Body of pancreas (tissue), 4 donors: ENCODE measurements around the gene TELO2. TPM values are rescaled to one million over a fixed set of nuclear protein-coding genes. Genes with fewer than 3 reads are reported as not detected.
"Not testable (repeated sequence)": the region's sequence is repeated elsewhere in the genome, so short reads cannot be mapped to it uniquely, and the experiment has no call there.

Source experiments
- ATAC-seq: fragments of 150-250 bp; one replicate; pipeline ENCODE4 v1.9.1; 2016
- DNase-seq, 4 donors: peaks; one replicate each; pipeline ENCODE4 v3.0.0-alpha.2; 2019
- H3K27ac ChIP-seq, 4 donors: fragments of 200-600 bp; sonication (generic); 1 replicate in 3 of 4; 2 replicates in 1 of 4; pipeline versions ENCODE4 v1.5.1 to v1.6.1; 2016 to 2019; ENCODE audit warnings: mild to moderate bottlenecking in 1 of 4, mixed read lengths in 1 of 4, moderate library complexity in 1 of 4
- H3K27me3 ChIP-seq, 2 donors: fragments of 200-600 bp; sonication (generic); one replicate each; pipeline ENCODE4 v1.6.0; 2016; ENCODE audit warnings: mild to moderate bottlenecking in 1 of 2
- H3K36me3 ChIP-seq, 2 donors: fragments of 200-600 bp; sonication (generic); replicated peaks in 1 of 2; 2 replicates each; pipeline ENCODE4 v1.5.1; 2016; ENCODE audit warnings: low read depth in 2 of 2; ENCODE audit not compliant: insufficient read depth in 1 of 2
- H3K4me1 ChIP-seq: fragments of 200-600 bp; sonication (generic); one replicate; pipeline ENCODE4 v1.6.0; 2016
- H3K4me3 ChIP-seq, 2 donors: fragments of 200-600 bp; sonication (generic); 1 replicate in 1 of 2; 2 replicates in 1 of 2; pipeline ENCODE4 v1.5.1; 2016 to 2019
- H3K9me3 ChIP-seq, 3 donors: fragments of 200-600 bp; sonication (generic); 1 replicate in 2 of 3; 2 replicates in 1 of 3; pipeline ENCODE4 v1.5.1; 2016
- CTCF ChIP-seq, 7 experiments: fragments of 450-650 bp in 4 of 7; fragments of 200-600 bp in 3 of 7; sonication (generic) in 3 of 7; IDR thresholded peaks; one replicate each; pipeline ENCODE4 v1.5.1; 2016 to 2019; ENCODE audit warnings: antibody characterized with exemption in 7 of 7
- POLR2A ChIP-seq, 3 donors: fragments of 450-650 bp; IDR thresholded peaks; one replicate each; pipeline ENCODE4 v1.6.1; 2016; ENCODE audit warnings: antibody characterized with exemption in 3 of 3, mild to moderate bottlenecking in 2 of 3
- WGBS, 2 donors: methylation state at CpG; one replicate each; pipeline ENCODE4 v1.1.5; 2017; 5-methylcytosine and 5-hydroxymethylcytosine counted together
- intact Hi-C: fragments of 100-400 bp; cut with DNase I; formaldehyde crosslinking; loops from one replicate; pipeline ENCODE4 v1.15.1; 2023
- total RNA-seq, 2 donors: library from RNA; depleted of rRNA; stranded (reverse); fragments of >200 nt; gene quantifications; one replicate each; pipeline ENCODE4 v1.1.0, GENCODE V29; 2016

TELO2 gene
- total RNA-seq, 2 donors from 2014 or later, result 25.4 to 76.5 TPM

GRCh38 chr16:1466054-1466453 lies 27.1 kb upstream of the TELO2 start:
- Histone ChIP-seq H3K27me3 (no peaks in the 10 kb centered on the region), H3K9me3 (no peaks in the 10 kb centered on the region), H3K4me1 (no peaks in the 10 kb centered on the region), H3K27ac (no peak overlapping the region), H3K36me3 (no peaks in the 10 kb centered on the region), H3K4me3 (no peak overlapping the region)
- no peak for ATAC-seq
- WGBS, 2 donors, result 85 to 90% methylated on average over 3 to 19 of the region's 24 CpGs
- intact Hi-C loops, result no loop called here
- no peak for TF ChIP-seq CTCF (IDR thresholded peaks at IDR 0.05)
- TF ChIP-seq POLR2A (IDR thresholded peaks at IDR 0.05), result no peak
- no peak for DNase-seq

- ATAC-seq (no peak), DNase-seq (no peak)
These were observed 26.1 kb upstream of the TELO2 start for GRCh38 chr16:1466968-1467521.

GRCh38 chr16:1468426-1468810 lies 24.7 kb upstream of the TELO2 start:
- H3K9me3 ChIP-seq, result no peaks in the 10 kb centered on the region
- peaks cover 5% of the 10 kb centered on the region for H3K4me1 ChIP-seq
- 84 to 88% methylated on average over 19 to 22 of the region's 22 CpGs for WGBS, 2 donors
- H3K27me3 ChIP-seq, result no peaks in the 10 kb centered on the region
- ATAC-seq (no peak), DNase-seq (no peak)
- intact Hi-C loops, result no loop called here
- TF ChIP-seq POLR2A (IDR thresholded peaks at IDR 0.05), result no peak
- TF ChIP-seq CTCF (IDR thresholded peaks at IDR 0.05), result no peak
- no peak overlapping the region for H3K4me3 ChIP-seq
- no peaks in the 10 kb centered on the region for H3K36me3 ChIP-seq
- no peak overlapping the region for H3K27ac ChIP-seq

More at GRCh38 chr16:1466968-1467521, 26.1 kb upstream of the TELO2 start:
- Histone ChIP-seq H3K36me3 (no peaks in the 10 kb centered on the region), H3K9me3 (no peaks in the 10 kb centered on the region), H3K4me3 (no peak overlapping the region), H3K4me1 (no peaks in the 10 kb centered on the region), H3K27ac (no peak overlapping the region), H3K27me3 (no peaks in the 10 kb centered on the region)
- intact Hi-C loops, result no loop called here
- TF ChIP-seq CTCF (IDR thresholded peaks at IDR 0.05) (no peak), POLR2A (IDR thresholded peaks at IDR 0.05) (no peak)
- 71 to 80% methylated on average over 13 to 14 of the region's 14 CpGs for WGBS, 2 donors

- H3K27ac ChIP-seq, DNase-seq, intact Hi-C loops, H3K4me3 ChIP-seq, H3K27me3 ChIP-seq, ATAC-seq, H3K36me3 ChIP-seq, H3K9me3 ChIP-seq: not testable (repeated sequence)
- peaks cover 12% of the 10 kb centered on the region for H3K4me1 ChIP-seq
- WGBS, 2 donors, result 60 to 74% methylated on average over 5 of the region's 5 CpGs
These were observed 24.0 kb upstream of the TELO2 start for GRCh38 chr16:1469141-1469540.

GRCh38 chr16:1469693-1470201 lies 23.4 kb upstream of the TELO2 start:
- DNase-seq, result peak in 1 of 4 donors; percentile 22
- Histone ChIP-seq H3K27me3 (no peaks in the 10 kb centered on the region), H3K4me3 (no peak overlapping the region), H3K9me3 (no peaks in the 10 kb centered on the region), H3K36me3 (no peaks in the 10 kb centered on the region), H3K27ac (peak overlapping the region in 1 of 4 donors; percentile 66), H3K4me1 (peaks cover 14% of the 10 kb centered on the region)
- no peak for ATAC-seq
- intact Hi-C loops, result no loop called here
- 66 to 73% methylated on average over 15 to 20 of the region's 20 CpGs for WGBS, 2 donors
- TF ChIP-seq CTCF (IDR thresholded peaks at IDR 0.05), result no peak
- no peak for TF ChIP-seq POLR2A (IDR thresholded peaks at IDR 0.05)
